Activated CD4-positive, alpha-beta T cell treated with anti-CD3 and anti-CD28 coated beads, Interleukin-2, amount 10 ng/mL, durations not matched to agents 7 days and 5 days (primary cell): ENCODE measurements around the gene PFKP. TPM values are rescaled to one million over a fixed set of nuclear protein-coding genes. Genes with fewer than 3 reads are reported as not detected.
"Not testable (repeated sequence)": the region's sequence is repeated elsewhere in the genome, so short reads cannot be mapped to it uniquely, and the experiment has no call there.

Experiments
- CTCF ChIA-PET: fragments of 350-600 bp; sonication (Branson Sonifier 250); formaldehyde crosslinking; loops from one replicate; lab custom pipeline; 2021; ENCODE audit warnings: antibody characterized with exemption; lab: Charles Lee
- POLR2A ChIA-PET: fragments of 350-600 bp; sonication (Branson Sonifier 250); formaldehyde crosslinking; loops from one replicate; lab custom pipeline; 2021; ENCODE audit warnings: antibody characterized with exemption; lab: Charles Lee
- DNase-seq: peaks from one replicate; pipeline ENCODE4 v3.0.0-alpha.2; 2020
- H3K27ac Mint-ChIP-seq: one replicate; pipeline ENCODE4 v1.8.0; 2021; ENCODE audit warnings: mild to moderate bottlenecking, moderate library complexity, mixed read lengths
- H3K27me3 Mint-ChIP-seq: one replicate; pipeline ENCODE4 v1.8.0; 2021; ENCODE audit warnings: mixed read lengths
- H3K36me3 Mint-ChIP-seq: one replicate; pipeline ENCODE4 v1.8.0; 2021; ENCODE audit warnings: low read depth, mixed read lengths
- H3K4me1 Mint-ChIP-seq: one replicate; pipeline ENCODE4 v1.8.0; 2021; ENCODE audit warnings: mixed read lengths
- H3K4me3 Mint-ChIP-seq: one replicate; pipeline ENCODE4 v1.8.0; 2021; ENCODE audit warnings: mild to moderate bottlenecking, moderate library complexity, mixed read lengths
- H3K9me3 Mint-ChIP-seq: one replicate; pipeline ENCODE4 v1.8.0; 2021; ENCODE audit warnings: mixed read lengths
- total RNA-seq, 2 experiments: library from RNA; stranded (reverse); gene quantifications; one replicate each; pipeline ENCODE4 v1.2.3, GENCODE V29; 2021

The PFKP gene
- total RNA-seq, 2 experiments from 2014 or later = 173 to 178 TPM

DNA sequence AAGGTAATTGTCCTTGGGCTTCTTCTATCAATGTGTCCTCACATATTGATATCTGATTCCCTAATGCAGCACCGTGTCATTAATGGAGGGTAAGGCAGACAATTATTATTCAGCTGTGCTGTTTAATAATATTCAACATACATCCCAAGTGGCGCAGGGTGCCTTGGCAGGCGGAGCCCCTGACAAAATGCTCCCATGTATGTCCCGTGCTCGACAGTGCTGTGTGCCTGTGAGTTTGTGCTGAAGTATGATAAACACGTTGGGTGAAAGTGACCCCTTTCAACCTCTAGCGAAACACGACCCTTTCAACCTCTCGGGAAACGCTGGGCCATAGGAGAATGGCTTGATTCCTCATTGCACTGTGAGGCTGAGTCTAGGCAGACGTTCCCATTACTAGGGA is 31.3 kb downstream of the PFKP start:
- Mint-ChIP-seq H3K4me1 (peaks cover 34% of the 10 kb centered on the region), H3K9me3 (no peaks in the 10 kb centered on the region), H3K4me3 (no peak overlapping the region), H3K27ac (no peak overlapping the region), H3K36me3 (peaks cover 52% of the 10 kb centered on the region), H3K27me3 (no peaks in the 10 kb centered on the region)
- no peak for DNase-seq
- ChIA-PET CTCF (no interaction called here), POLR2A (no interaction called here)

DNA sequence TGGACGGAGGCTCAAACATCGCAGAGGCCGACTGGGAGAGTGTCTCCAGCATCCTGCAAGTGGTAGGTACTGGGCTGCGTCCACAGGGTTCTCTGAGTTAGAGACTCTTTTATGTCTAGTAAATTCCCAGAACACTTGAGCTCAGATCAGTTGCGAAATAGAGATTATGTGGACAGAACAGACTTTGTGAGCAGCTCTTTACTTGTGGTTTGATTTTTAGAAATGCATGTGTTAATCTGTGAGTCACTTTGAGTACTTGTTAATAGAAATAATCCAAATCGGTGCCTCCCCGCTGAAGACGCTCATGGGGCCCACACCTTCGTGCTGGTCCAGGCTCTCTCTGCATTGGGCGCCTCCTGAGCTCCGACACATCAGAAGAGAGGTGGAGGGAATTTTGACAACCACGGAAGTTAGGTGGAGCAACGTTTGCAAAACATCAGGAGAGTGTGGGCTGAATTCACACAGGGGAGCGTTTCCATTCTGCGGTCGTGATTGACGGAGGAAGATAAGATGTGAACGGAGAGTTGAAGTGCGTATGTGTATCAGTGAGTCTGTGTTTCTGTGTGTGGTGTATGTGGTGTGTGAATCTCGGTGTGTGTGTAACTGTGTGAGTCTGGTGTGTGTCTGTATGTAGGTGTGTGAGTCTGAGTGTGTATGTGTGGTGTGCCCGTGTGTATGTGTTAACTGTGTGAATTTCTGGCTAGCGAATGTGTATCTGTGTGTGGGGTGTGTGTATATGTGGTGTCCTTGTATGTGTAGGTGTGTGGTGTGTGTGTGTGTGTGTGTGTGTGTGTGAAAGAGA is 32.1 kb downstream of the PFKP start:
- CTCF ChIA-PET = no interaction called here
- Mint-ChIP-seq H3K27me3 (no peaks in the 10 kb centered on the region), H3K9me3 (no peaks in the 10 kb centered on the region), H3K4me3 (no peak overlapping the region), H3K4me1 (peaks cover 26% of the 10 kb centered on the region), H3K27ac (no peak overlapping the region), H3K36me3 (peaks cover 53% of the 10 kb centered on the region)
- POLR2A ChIA-PET = no interaction called here
- DNase-seq = no peak

DNA sequence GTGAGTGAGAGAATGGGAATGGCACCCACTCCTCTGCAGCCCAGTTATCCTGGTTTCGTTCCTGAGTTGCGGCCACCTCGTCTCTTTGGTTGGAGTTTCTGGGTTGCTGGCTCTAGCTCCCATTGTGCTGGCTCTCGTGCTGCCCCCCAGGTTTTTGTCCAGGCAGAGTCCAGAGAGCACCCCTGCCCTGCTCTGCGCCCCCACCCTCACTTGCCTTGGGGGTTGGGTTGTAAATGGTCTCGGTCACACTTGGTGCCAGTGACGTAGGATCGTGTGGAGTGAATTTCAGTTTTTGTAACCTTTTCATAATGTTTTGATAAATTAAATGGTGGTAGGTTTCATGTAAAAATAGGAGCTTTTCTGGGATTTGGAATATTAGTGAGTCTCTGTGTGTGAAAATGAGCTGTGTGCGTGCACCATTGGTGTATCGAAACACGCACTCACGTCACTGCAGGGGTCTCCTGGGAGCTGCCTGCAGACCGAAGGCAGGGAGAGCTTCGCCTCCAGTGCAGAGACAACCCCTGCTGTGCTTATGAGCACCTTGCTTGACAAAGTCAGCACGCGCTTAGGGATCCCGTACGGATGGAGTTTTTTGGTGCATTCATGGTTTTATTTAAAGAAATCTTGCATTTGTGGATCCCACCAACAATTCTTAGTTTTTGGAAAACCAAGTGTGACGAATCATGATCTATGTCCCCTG is 32.9 kb downstream of the PFKP start:
- H3K4me3 Mint-ChIP-seq = no peak overlapping the region
- no peaks in the 10 kb centered on the region for H3K9me3 Mint-ChIP-seq
- H3K4me1 Mint-ChIP-seq = peaks cover 18% of the 10 kb centered on the region
- peaks cover 49% of the 10 kb centered on the region for H3K36me3 Mint-ChIP-seq
- ChIA-PET CTCF (no interaction called here), POLR2A (no interaction called here)
- no peaks in the 10 kb centered on the region for H3K27me3 Mint-ChIP-seq
- H3K27ac Mint-ChIP-seq = no peak overlapping the region
- no peak for DNase-seq

GRCh38 chr10:3100856-3101640 is 33.7 kb downstream of the PFKP start:
- no peak for DNase-seq
- Mint-ChIP-seq H3K27ac (no peak overlapping the region), H3K4me1 (peaks cover 10% of the 10 kb centered on the region), H3K36me3 (peaks cover 50% of the 10 kb centered on the region), H3K27me3 (no peaks in the 10 kb centered on the region), H3K4me3 (no peak overlapping the region), H3K9me3 (no peaks in the 10 kb centered on the region)
- POLR2A ChIA-PET = no interaction called here
- CTCF ChIA-PET = interaction anchor here (1.5 kb wide), 1 partner anchor 9 kb away, joined by 3 read pairs; no protein-coding TSS in a partner anchor

DNA sequence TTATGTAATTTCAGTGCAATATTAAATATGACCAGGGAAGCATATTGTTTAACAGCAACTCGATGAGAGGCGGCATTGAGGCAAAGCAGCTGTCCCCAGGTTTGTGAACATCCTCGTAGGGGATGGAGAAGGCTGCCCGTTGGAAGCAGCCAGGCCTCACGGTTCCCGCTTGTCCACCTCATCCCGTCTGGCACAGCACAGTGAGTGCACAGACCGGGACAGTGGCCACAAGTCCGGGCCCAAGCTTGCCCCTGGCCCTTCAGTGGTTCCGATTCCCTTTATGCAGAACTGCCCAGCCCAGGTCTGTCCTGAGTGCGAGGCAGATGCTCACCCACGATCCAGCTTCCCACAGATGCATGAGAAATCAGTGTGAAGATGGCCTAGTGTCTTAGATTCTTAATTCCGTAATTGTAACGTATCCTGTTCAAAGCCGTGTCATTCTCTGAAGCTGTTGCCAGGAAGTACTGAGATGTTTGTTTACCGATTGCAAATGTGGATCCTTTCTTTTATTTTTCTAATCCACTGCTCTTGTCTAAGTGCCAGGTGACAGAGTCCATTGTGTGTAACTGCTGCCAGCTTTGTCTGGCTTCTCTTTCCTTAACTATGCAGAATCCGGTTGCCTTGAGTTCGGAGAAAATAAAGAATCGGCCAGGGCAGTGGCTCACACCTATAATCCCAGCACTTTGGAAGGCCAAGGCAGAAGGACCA is 35.5 kb downstream of the PFKP start:
- DNase-seq = no peak
- Mint-ChIP-seq H3K9me3 (no peaks in the 10 kb centered on the region), H3K36me3 (peaks cover 53% of the 10 kb centered on the region), H3K4me3 (no peak overlapping the region), H3K27me3 (no peaks in the 10 kb centered on the region), H3K27ac (no peak overlapping the region), H3K4me1 (no peaks in the 10 kb centered on the region)
- ChIA-PET CTCF (interaction anchor here (1.5 kb wide), 1 partner anchor 7 kb away, joined by 3 read pairs; no protein-coding TSS in a partner anchor), POLR2A (no interaction called here)

GRCh38 chr10:3103646-3104045 is 36.3 kb downstream of the PFKP start:
- H3K4me1 Mint-ChIP-seq = no peaks in the 10 kb centered on the region
- POLR2A ChIA-PET = no interaction called here
- H3K27ac Mint-ChIP-seq = no peak overlapping the region
- no peaks in the 10 kb centered on the region for H3K27me3 Mint-ChIP-seq
- H3K36me3 Mint-ChIP-seq = peaks cover 58% of the 10 kb centered on the region
- CTCF ChIA-PET = no interaction called here
- no peaks in the 10 kb centered on the region for H3K9me3 Mint-ChIP-seq
- H3K4me3 Mint-ChIP-seq = no peak overlapping the region
- DNase-seq = no peak

- DNase-seq = no peak
- ChIA-PET CTCF (no interaction called here), POLR2A (no interaction called here)
- Mint-ChIP-seq H3K27me3 (no peaks in the 10 kb centered on the region), H3K36me3 (peaks cover 61% of the 10 kb centered on the region), H3K4me1 (no peaks in the 10 kb centered on the region), H3K9me3 (no peaks in the 10 kb centered on the region), H3K4me3 (no peak overlapping the region), H3K27ac (no peak overlapping the region)
Observed at GRCh38 chr10:3104251-3104918, 37.0 kb downstream of the PFKP start.

DNA sequence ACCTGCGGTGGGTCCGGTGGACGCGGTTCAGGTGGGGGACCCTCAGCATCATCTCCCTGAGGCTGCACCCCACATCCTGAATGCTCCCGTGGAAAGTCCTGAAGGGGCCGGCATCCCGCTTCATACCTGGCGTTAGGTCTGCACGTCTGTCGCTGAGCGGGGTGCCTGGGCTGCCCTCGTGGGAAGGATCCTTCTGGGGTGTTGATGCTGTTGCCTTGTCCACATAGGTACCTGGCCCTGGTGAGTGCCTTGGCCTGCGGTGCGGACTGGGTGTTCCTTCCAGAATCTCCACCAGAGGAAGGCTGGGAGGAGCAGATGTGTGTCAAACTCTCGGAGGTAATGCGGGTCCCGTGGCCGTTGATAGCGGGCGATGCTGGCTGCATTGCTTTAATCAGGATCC is 37.8 kb downstream of the PFKP start:
- DNase-seq = no peak
- no peak overlapping the region for H3K4me3 Mint-ChIP-seq
- no peaks in the 10 kb centered on the region for H3K9me3 Mint-ChIP-seq
- ChIA-PET CTCF (no interaction called here), POLR2A (no interaction called here)
- no peak overlapping the region for H3K27ac Mint-ChIP-seq
- no peaks in the 10 kb centered on the region for H3K27me3 Mint-ChIP-seq
- H3K4me1 Mint-ChIP-seq = no peaks in the 10 kb centered on the region
- peaks cover 61% of the 10 kb centered on the region for H3K36me3 Mint-ChIP-seq

DNA sequence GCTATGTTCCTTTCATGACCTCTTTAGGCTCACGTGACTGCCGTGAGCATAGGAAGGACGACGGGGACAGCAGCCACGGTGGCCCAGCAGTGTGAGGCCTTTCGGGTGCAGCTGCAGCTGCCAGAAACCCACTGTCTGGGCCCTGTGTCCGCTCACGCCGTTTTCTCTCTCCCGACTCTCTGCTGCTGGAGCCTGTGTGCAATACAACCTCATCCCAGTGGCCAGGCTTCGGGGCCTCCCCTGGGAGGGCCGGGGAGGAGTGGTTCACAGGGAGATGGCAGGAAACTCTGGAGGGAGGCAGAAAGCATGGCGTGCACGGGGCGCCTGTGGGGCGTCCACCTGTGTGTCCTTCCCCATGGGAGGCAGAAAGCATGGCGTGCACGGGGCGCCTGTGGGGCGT is 38.6 kb downstream of the PFKP start:
- DNase-seq = no peak
- Mint-ChIP-seq H3K4me3 (no peak overlapping the region), H3K36me3 (peaks cover 62% of the 10 kb centered on the region), H3K4me1 (no peaks in the 10 kb centered on the region), H3K9me3 (no peaks in the 10 kb centered on the region), H3K27ac (no peak overlapping the region), H3K27me3 (no peaks in the 10 kb centered on the region)
- CTCF ChIA-PET = no interaction called here
- POLR2A ChIA-PET = no interaction called here

GRCh38 chr10:3106328-3106727 is 39.0 kb downstream of the PFKP start:
- H3K27ac Mint-ChIP-seq, POLR2A ChIA-PET, H3K4me1 Mint-ChIP-seq, CTCF ChIA-PET, H3K27me3 Mint-ChIP-seq, H3K4me3 Mint-ChIP-seq, DNase-seq, H3K9me3 Mint-ChIP-seq: not testable (repeated sequence)
- H3K36me3 Mint-ChIP-seq = peaks cover 61% of the 10 kb centered on the region

GRCh38 chr10:3106928-3107425 is 39.6 kb downstream of the PFKP start:
- ChIA-PET CTCF (interaction anchor here (0.8 kb wide), 1 partner anchor 78 kb away, joined by 3 read pairs; no protein-coding TSS in a partner anchor), POLR2A (no interaction called here)
- no peak overlapping the region for H3K4me3 Mint-ChIP-seq
- H3K9me3 Mint-ChIP-seq = no peaks in the 10 kb centered on the region
- no peak for DNase-seq
- H3K27ac Mint-ChIP-seq = no peak overlapping the region
- peaks cover 58% of the 10 kb centered on the region for H3K36me3 Mint-ChIP-seq
- H3K27me3 Mint-ChIP-seq = no peaks in the 10 kb centered on the region
- H3K4me1 Mint-ChIP-seq = no peaks in the 10 kb centered on the region

GRCh38 chr10:3107426-3107961 is 40.1 kb downstream of the PFKP start:
- Mint-ChIP-seq H3K9me3 (no peaks in the 10 kb centered on the region), H3K27me3 (no peaks in the 10 kb centered on the region), H3K4me1 (no peaks in the 10 kb centered on the region), H3K4me3 (no peak overlapping the region), H3K36me3 (peaks cover 56% of the 10 kb centered on the region), H3K27ac (no peak overlapping the region)
- no peak for DNase-seq
- ChIA-PET POLR2A (no interaction called here), CTCF (interaction anchor here (0.8 kb wide), 1 partner anchor 77 kb away, joined by 3 read pairs; no protein-coding TSS in a partner anchor)
